ENCODE data around the gene SCTR.

Gene SCTR

DNA sequence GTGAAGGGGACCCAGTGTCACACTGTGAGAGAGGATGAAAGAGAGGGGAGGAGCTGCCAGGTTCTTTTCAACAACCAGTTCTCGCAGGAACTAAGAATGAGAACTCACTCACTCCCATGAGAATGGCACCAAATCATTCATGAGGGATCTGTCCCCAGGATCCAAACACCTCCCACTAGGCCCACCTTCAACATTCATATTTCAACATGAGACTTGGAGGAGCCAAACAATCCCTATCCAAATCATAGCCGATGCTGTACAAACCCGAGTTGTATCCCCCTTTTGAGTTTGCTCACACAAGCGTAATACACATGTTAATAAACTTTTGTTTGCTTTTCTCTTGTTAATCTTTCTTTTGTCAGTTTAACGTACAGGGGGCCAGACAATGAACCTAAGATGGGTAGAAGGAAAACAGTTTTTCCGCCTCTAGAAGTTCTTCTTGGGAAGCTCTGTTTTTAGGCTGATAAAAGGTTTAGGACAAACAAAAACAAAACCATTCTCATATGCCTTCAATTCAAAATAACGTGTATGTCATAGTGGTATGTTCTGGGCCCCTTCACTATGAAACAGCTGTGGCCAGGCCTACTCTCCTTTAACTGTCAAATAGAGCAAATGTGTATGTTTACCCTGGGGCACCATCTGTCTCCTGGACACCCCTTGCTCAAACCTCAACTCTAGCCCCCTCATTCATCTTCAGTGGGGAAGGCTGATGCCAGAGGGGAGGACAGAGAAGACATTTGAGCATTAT lies 101.7 kb downstream of the SCTR start:
- TF ChIP-seq, protein P1, sequence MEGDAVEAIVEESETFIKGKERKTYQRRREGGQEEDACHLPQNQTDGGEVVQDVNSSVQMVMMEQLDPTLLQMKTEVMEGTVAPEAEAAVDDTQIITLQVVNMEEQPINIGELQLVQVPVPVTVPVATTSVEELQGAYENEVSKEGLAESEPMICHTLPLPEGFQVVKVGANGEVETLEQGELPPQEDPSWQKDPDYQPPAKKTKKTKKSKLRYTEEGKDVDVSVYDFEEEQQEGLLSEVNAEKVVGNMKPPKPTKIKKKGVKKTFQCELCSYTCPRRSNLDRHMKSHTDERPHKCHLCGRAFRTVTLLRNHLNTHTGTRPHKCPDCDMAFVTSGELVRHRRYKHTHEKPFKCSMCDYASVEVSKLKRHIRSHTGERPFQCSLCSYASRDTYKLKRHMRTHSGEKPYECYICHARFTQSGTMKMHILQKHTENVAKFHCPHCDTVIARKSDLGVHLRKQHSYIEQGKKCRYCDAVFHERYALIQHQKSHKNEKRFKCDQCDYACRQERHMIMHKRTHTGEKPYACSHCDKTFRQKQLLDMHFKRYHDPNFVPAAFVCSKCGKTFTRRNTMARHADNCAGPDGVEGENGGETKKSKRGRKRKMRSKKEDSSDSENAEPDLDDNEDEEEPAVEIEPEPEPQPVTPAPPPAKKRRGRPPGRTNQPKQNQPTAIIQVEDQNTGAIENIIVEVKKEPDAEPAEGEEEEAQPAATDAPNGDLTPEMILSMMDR (IDR thresholded peaks at IDR 0.05; ENCODE audit: control insufficient read depth, extremely low read depth, insufficient read depth): no peak
- no peak overlapping the region for H3K4me3 ChIP-seq (ENCODE audit: low read depth, low read length)
- DNase-seq (ENCODE audit: low read depth): no peak

DNA sequence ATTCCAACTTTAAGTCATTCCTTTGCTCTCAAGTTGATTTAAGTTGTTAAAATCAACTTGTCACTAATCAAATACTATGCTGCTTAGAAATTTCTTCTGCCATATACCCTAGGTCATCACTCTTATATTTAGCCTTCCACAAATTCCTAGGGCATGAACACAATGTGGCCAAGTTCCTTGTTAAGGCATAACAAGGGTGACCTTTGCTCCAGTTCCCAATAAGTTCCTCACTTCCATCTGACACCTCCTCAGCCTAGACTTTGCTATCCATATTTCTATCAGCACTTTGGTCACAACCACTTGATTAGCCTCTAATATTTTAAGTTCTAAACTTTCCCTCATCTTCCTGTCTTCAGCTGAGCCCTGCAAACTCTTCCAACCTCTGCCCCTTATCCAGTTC lies 102.5 kb downstream of the SCTR start:
- no peak overlapping the region for H3K4me3 ChIP-seq (ENCODE audit: low read depth, low read length)
- DNase-seq (ENCODE audit: low read depth): no peak
- TF ChIP-seq, protein P1 (IDR thresholded peaks at IDR 0.05; ENCODE audit: control insufficient read depth, extremely low read depth, insufficient read depth): no peak

DNA sequence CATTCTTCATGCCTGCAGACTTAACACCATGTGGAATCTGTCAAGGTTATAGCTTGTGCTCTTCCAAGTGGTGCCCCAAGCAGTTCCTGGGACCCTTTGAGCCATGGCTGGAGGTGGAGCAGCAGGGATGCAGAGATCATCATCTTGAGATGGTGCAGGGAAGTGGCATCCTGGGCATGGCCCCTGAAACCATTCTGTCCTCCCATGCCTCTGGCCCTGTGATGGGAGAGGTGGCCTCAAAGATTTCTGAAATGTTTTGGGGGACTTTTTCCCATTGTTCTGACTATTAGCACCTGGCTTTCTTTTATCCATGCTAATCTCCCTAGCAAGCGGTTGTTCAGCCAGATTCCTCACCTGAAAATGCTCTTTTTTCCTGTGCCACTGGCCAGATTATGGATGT lies 103.0 kb downstream of the SCTR start:
- no peak for DNase-seq (ENCODE audit: low read depth)
- H3K4me3 ChIP-seq (ENCODE audit: low read depth, low read length): no peak overlapping the region
- TF ChIP-seq, protein P1 (IDR thresholded peaks at IDR 0.05; ENCODE audit: control insufficient read depth, extremely low read depth, insufficient read depth): no peak

DNA sequence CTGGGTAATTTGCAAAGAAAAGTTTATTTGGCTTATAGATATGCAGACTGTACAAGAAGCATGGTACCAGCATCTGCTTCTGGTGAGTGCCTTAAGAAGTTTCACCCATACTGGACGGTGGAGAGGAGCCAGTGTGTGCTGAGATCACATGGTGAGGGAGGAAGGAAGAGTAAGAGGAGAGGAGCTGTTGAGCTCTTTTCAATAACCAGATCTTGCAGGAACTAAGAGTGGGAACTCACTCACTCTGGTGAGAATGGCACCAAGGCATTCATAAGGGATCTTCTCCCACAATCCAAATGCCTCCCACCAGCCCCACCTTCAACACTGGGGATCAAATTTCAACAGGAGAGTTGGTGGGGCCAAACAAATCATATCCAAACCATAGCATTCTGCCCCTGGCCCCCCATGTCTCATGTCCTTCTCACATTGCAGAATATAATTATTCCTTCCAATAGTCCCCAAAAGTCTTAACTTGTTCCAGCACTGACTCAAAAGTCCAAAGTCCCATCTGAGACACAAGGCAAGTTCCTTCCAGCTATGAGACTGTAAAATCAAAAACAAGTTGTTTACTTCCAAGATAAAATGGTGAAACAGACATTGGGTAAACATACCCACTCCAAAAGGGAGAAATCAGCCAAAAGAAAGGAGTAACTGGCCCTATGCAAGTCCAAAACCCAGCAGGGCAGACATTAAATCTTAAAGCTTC lies 104.3 kb downstream of the SCTR start:
- TF ChIP-seq, protein P1 (IDR thresholded peaks at IDR 0.05; ENCODE audit: control insufficient read depth, extremely low read depth, insufficient read depth): no peak

DNA sequence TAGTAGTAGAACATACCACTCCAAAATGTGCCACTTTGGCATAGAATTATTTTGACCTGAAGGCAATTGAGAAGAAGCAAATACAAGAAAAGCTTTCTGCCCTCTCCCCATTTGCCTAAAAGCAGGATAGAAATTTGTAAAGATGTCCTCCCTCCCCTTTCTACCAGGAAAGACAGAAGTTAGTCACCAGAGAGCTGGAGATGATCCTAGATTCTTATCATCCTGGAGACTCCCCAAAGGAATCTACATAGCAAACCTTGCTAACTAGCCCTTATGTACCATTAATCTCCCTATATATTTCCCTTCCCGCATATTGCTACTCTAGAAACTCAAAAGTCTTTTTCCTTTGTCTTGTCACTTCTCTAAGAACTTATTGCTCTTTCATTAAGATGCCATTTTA lies 105.2 kb downstream of the SCTR start:
- TF ChIP-seq, protein P1 (IDR thresholded peaks at IDR 0.05; ENCODE audit: control insufficient read depth, extremely low read depth, insufficient read depth): no peak
- DNase-seq (ENCODE audit: low read depth): peak; percentile 37
- H3K4me3 ChIP-seq (ENCODE audit: low read depth, low read length): no peak overlapping the region

More for the DNA sequence above, 104.3 kb downstream of the SCTR start:
- DNase-seq (ENCODE audit: low read depth): no peak
- H3K4me3 ChIP-seq (ENCODE audit: low read depth, low read length): no peak overlapping the region

DNA sequence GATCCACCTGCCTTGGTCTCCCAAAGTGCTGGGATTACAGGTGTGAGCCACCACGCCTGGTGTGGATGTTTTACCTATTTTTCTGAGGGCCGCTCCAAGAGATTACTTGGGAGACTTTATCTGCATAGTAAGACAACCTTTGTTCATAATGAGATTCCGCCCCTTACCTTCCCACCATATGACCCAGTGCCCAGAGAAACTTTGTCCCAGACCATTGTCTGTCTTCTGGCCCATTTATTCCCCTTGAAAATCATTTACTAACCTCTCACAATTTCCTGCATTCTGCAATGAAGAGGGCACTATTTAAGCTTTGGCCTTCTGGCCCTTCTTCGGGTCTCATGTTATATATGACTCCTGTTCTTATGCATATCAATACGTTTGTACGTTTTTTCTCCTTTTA lies 106.4 kb downstream of the SCTR start:
- TF ChIP-seq, protein P1 (IDR thresholded peaks at IDR 0.05; ENCODE audit: control insufficient read depth, extremely low read depth, insufficient read depth): no peak
- no peak overlapping the region for H3K4me3 ChIP-seq (ENCODE audit: low read depth, low read length)
- no peak for DNase-seq (ENCODE audit: low read depth)
